WTC11 (cell line): ENCODE measurements around the gene TNPO3. TPM values are rescaled to one million over a fixed set of nuclear protein-coding genes. Genes with fewer than 3 reads are reported as not detected.

Source experiments
- ATAC-seq: fragments of 200-7000 bp; cut with Tn5 transposase; 2 replicates; pipeline ENCODE4 v1.10.0; 2021; ENCODE audit warnings: mild to moderate bottlenecking, moderate library complexity
- CTCF ChIA-PET: fragments of 300-600 bp; sonication (Branson Sonifier 250); formaldehyde crosslinking; loops from one replicate; lab custom pipeline; 2021; ENCODE audit warnings: antibody characterized with exemption; lab: Charles Lee
- POLR2A ChIA-PET: fragments of 350-600 bp; sonication (Branson Sonifier 250); formaldehyde crosslinking; loops from one replicate; lab custom pipeline; 2021; ENCODE audit warnings: antibody characterized with exemption; lab: Charles Lee
- DNase-seq: peaks from one replicate; pipeline ENCODE4 v3.0.0; 2021; ENCODE audit warnings: low spot score
- H3K27ac Mint-ChIP-seq: 2 replicates; pipeline ENCODE4 v1.8.0; 2021; ENCODE audit warnings: mixed read lengths
- H3K27me3 Mint-ChIP-seq: 2 replicates; pipeline ENCODE4 v1.8.0; 2021; ENCODE audit warnings: low read depth, mild to moderate bottlenecking, moderate library complexity, mixed read lengths
- H3K36me3 Mint-ChIP-seq: 2 replicates; pipeline ENCODE4 v1.8.0; 2021; ENCODE audit warnings: mixed read lengths
- H3K4me1 Mint-ChIP-seq: 2 replicates; pipeline ENCODE4 v1.8.0; 2022; ENCODE audit warnings: mixed read lengths
- H3K4me3 Mint-ChIP-seq: 2 replicates; pipeline ENCODE4 v1.8.0; 2021; ENCODE audit warnings: mild to moderate bottlenecking, moderate library complexity, mixed read lengths
- H3K9me3 Mint-ChIP-seq: 2 replicates; pipeline ENCODE4 v1.8.0; 2021; ENCODE audit warnings: mixed read lengths
- ELF4 ChIP-seq: sonication (generic); formaldehyde crosslinking; IDR thresholded peaks from 2 replicates; pipeline ENCODE4 v1.8.1; 2022; ENCODE audit warnings: low read depth, mild to moderate bottlenecking, moderate library complexity, missing genetic modification reagents
- ESRRA ChIP-seq: sonication (generic); formaldehyde crosslinking; IDR thresholded peaks from 2 replicates; pipeline ENCODE4 v1.8.1; 2022; ENCODE audit warnings: mild to moderate bottlenecking, missing genetic modification reagents, borderline replicate concordance
- GABPB1 ChIP-seq: sonication (generic); formaldehyde crosslinking; IDR thresholded peaks from 2 replicates; pipeline ENCODE4 v1.8.1; 2023; ENCODE audit warnings: mild to moderate bottlenecking, missing genetic modification reagents
- GRHL2 ChIP-seq: fragments of 250-450 bp; sonication (Bioruptor Pico); IDR thresholded peaks from 2 replicates; pipeline ENCODE4 v1.8.0; 2022; ENCODE audit warnings: mild to moderate bottlenecking, moderate library complexity; ENCODE audit not compliant: insufficient replicate concordance, severe bottlenecking
- KAT7 ChIP-seq: sonication (generic); formaldehyde crosslinking; IDR thresholded peaks from 2 replicates; pipeline ENCODE4 v1.8.1; 2023; ENCODE audit warnings: missing genetic modification reagents, mild to moderate bottlenecking, borderline replicate concordance
- MYBL2 ChIP-seq: sonication (generic); formaldehyde crosslinking; IDR thresholded peaks from 2 replicates; pipeline ENCODE4 v1.8.1; 2023; ENCODE audit warnings: mild to moderate bottlenecking, moderate library complexity, missing genetic modification reagents
- NFE2L1 ChIP-seq: sonication (generic); formaldehyde crosslinking; IDR thresholded peaks from 2 replicates; pipeline ENCODE4 v1.8.1; 2023; ENCODE audit warnings: missing genetic modification reagents
- NFYB ChIP-seq: sonication (generic); formaldehyde crosslinking; conservative IDR thresholded peaks from 2 replicates; pipeline ENCODE4 v1.8.0; 2022; ENCODE audit warnings: low read depth, missing genetic modification reagents
- SP1 ChIP-seq: sonication (generic); formaldehyde crosslinking; conservative IDR thresholded peaks from 2 replicates; pipeline ENCODE4 v1.8.1; 2022; ENCODE audit warnings: missing genetic modification reagents
- TP53 ChIP-seq: sonication (generic); formaldehyde crosslinking; IDR thresholded peaks from 2 replicates; pipeline ENCODE4 v1.8.1; 2023; ENCODE audit warnings: mild to moderate bottlenecking, missing genetic modification reagents
- ZNF121 ChIP-seq: sonication (generic); formaldehyde crosslinking; IDR thresholded peaks from 2 replicates; pipeline ENCODE4 v1.8.0; 2023; ENCODE audit warnings: missing genetic modification reagents
- ZNF317 ChIP-seq: sonication (generic); formaldehyde crosslinking; IDR thresholded peaks from 2 replicates; pipeline ENCODE4 v1.8.1; 2023; ENCODE audit warnings: low read depth, mild to moderate bottlenecking, moderate library complexity, missing genetic modification reagents, borderline replicate concordance
- ZNF416 ChIP-seq: fragments of 250-450 bp; sonication (Bioruptor Pico); IDR thresholded peaks from 2 replicates; pipeline ENCODE4 v1.9.0; 2021; ENCODE audit warnings: mild to moderate bottlenecking, inconsistent platforms
- total RNA-seq: library from RNA; stranded (reverse); gene quantifications from 3 replicates; pipeline ENCODE4 v1.2.3, GENCODE V29; 2021
- TF ChIP-seq, protein P1 (sequence below): fragments of 250-450 bp; sonication (Bioruptor Pico); IDR thresholded peaks from 2 replicates; pipeline ENCODE4 v1.9.0; 2021; ENCODE audit warnings: mild to moderate bottlenecking, borderline replicate concordance
- TF ChIP-seq, protein P2 (sequence below): fragments of 250-450 bp; sonication (Bioruptor Pico); IDR thresholded peaks from 2 replicates; pipeline ENCODE4 v1.9.0; 2021; ENCODE audit warnings: moderate library complexity, mild to moderate bottlenecking, inconsistent platforms, borderline replicate concordance
- TF ChIP-seq, protein P3 (sequence below): sonication (generic); formaldehyde crosslinking; IDR thresholded peaks from 2 replicates; pipeline ENCODE4 v1.8.1; 2023; ENCODE audit warnings: mild to moderate bottlenecking, missing genetic modification reagents, borderline replicate concordance
- TF ChIP-seq, protein P4 (sequence below): sonication (generic); formaldehyde crosslinking; IDR thresholded peaks from 2 replicates; pipeline ENCODE4 v1.8.0; 2023; ENCODE audit warnings: missing genetic modification reagents, mild to moderate bottlenecking, borderline replicate concordance
- TF ChIP-seq, protein P5 (sequence below): sonication (generic); formaldehyde crosslinking; IDR thresholded peaks from 2 replicates; pipeline ENCODE4 v1.8.1; 2023; ENCODE audit warnings: mild to moderate bottlenecking, moderate library complexity, missing genetic modification reagents
- TF ChIP-seq, protein P6 (sequence below): fragments of 250-450 bp; sonication (Bioruptor Pico); IDR thresholded peaks from 2 replicates; pipeline ENCODE4 v1.9.0; 2021; ENCODE audit warnings: mild to moderate bottlenecking

TNPO3 gene
- total RNA-seq, 1 experiment from 2014 or later: 91.7 TPM

DNA sequence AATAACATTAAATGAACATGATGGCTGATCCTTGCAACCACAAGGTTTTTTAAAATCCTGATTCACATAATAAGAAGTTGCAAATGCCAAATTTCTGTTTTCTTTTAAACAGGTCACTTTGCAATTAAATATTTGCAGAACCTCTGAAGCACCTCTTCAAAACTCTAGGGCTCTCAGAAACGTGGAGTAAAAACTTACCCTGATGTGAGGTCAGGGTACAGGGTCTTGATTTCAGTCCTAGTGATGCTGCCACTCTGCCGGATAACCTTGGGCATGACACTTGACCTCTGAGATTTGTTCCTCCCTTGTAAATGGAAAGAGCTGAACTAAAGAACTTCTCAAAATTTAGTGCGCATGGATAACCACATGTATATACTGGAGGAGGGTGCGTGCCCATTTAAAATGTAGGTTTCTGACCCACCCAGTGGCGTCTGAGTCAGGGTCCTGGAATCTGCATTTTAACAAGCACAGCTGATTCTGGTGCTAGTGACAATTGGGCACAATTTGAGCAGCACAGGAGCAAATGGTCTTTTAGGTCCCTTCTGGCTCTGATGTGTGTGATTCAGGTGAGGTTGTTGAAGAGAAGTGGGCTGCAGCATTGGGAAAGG is 35.5 kb upstream of the TNPO3 start:
- H3K27ac Mint-ChIP-seq: no peak overlapping the region
- no peak for DNase-seq
- no peaks in the 10 kb centered on the region for H3K36me3 Mint-ChIP-seq
- H3K27me3 Mint-ChIP-seq: no peaks in the 10 kb centered on the region
- peaks cover 8% of the 10 kb centered on the region for H3K4me1 Mint-ChIP-seq
- no peak overlapping the region for H3K4me3 Mint-ChIP-seq
- no peaks in the 10 kb centered on the region for H3K9me3 Mint-ChIP-seq
- ChIA-PET POLR2A (interaction anchor here (1.7 kb wide), 1 partner anchor 35 kb away, joined by 8 read pairs; the partner anchor contains the start of gene TNPO3), CTCF (interaction anchor here (0.6 to 3.0 kb wide), 40 partner anchors 12 to 285 kb away, joined by 3 to 49 read pairs (median 12); partner anchors contain the start of genes KCP, TNPO3 and TSPAN33)
- no peak for ATAC-seq
- no peak for TF ChIP-seq ZNF317 (CRISPR knock-in tag)
- TF ChIP-seq ELF4 (CRISPR knock-in tag): no peak
- TF ChIP-seq, protein P1, sequence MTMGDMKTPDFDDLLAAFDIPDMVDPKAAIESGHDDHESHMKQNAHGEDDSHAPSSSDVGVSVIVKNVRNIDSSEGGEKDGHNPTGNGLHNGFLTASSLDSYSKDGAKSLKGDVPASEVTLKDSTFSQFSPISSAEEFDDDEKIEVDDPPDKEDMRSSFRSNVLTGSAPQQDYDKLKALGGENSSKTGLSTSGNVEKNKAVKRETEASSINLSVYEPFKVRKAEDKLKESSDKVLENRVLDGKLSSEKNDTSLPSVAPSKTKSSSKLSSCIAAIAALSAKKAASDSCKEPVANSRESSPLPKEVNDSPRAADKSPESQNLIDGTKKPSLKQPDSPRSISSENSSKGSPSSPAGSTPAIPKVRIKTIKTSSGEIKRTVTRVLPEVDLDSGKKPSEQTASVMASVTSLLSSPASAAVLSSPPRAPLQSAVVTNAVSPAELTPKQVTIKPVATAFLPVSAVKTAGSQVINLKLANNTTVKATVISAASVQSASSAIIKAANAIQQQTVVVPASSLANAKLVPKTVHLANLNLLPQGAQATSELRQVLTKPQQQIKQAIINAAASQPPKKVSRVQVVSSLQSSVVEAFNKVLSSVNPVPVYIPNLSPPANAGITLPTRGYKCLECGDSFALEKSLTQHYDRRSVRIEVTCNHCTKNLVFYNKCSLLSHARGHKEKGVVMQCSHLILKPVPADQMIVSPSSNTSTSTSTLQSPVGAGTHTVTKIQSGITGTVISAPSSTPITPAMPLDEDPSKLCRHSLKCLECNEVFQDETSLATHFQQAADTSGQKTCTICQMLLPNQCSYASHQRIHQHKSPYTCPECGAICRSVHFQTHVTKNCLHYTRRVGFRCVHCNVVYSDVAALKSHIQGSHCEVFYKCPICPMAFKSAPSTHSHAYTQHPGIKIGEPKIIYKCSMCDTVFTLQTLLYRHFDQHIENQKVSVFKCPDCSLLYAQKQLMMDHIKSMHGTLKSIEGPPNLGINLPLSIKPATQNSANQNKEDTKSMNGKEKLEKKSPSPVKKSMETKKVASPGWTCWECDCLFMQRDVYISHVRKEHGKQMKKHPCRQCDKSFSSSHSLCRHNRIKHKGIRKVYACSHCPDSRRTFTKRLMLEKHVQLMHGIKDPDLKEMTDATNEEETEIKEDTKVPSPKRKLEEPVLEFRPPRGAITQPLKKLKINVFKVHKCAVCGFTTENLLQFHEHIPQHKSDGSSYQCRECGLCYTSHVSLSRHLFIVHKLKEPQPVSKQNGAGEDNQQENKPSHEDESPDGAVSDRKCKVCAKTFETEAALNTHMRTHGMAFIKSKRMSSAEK (CRISPR knock-in tag): no peak
- no peak for TF ChIP-seq MYBL2
- TF ChIP-seq SP1 (CRISPR knock-in tag): no peak
- TF ChIP-seq GABPB1 (CRISPR knock-in tag): no peak
- TF ChIP-seq, protein P2, sequence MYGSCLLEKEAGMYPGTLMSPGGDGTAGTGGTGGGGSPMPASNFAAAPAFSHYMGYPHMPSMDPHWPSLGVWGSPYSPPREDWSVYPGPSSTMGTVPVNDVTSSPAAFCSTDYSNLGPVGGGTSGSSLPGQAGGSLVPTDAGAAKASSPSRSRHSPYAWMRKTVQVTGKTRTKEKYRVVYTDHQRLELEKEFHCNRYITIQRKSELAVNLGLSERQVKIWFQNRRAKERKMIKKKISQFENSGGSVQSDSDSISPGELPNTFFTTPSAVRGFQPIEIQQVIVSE (CRISPR knock-in tag): no peak
- no peak for TF ChIP-seq TP53 (CRISPR knock-in tag)
- TF ChIP-seq, protein P3, sequence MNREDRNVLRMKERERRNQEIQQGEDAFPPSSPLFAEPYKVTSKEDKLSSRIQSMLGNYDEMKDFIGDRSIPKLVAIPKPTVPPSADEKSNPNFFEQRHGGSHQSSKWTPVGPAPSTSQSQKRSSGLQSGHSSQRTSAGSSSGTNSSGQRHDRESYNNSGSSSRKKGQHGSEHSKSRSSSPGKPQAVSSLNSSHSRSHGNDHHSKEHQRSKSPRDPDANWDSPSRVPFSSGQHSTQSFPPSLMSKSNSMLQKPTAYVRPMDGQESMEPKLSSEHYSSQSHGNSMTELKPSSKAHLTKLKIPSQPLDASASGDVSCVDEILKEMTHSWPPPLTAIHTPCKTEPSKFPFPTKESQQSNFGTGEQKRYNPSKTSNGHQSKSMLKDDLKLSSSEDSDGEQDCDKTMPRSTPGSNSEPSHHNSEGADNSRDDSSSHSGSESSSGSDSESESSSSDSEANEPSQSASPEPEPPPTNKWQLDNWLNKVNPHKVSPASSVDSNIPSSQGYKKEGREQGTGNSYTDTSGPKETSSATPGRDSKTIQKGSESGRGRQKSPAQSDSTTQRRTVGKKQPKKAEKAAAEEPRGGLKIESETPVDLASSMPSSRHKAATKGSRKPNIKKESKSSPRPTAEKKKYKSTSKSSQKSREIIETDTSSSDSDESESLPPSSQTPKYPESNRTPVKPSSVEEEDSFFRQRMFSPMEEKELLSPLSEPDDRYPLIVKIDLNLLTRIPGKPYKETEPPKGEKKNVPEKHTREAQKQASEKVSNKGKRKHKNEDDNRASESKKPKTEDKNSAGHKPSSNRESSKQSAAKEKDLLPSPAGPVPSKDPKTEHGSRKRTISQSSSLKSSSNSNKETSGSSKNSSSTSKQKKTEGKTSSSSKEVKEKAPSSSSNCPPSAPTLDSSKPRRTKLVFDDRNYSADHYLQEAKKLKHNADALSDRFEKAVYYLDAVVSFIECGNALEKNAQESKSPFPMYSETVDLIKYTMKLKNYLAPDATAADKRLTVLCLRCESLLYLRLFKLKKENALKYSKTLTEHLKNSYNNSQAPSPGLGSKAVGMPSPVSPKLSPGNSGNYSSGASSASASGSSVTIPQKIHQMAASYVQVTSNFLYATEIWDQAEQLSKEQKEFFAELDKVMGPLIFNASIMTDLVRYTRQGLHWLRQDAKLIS: no peak
- no peak for TF ChIP-seq ZNF416 (CRISPR knock-in tag)
- no peak for TF ChIP-seq NFE2L1
- no peak for TF ChIP-seq KAT7 (CRISPR knock-in tag)
- TF ChIP-seq GRHL2 (CRISPR knock-in tag): no peak
- TF ChIP-seq, protein P4, sequence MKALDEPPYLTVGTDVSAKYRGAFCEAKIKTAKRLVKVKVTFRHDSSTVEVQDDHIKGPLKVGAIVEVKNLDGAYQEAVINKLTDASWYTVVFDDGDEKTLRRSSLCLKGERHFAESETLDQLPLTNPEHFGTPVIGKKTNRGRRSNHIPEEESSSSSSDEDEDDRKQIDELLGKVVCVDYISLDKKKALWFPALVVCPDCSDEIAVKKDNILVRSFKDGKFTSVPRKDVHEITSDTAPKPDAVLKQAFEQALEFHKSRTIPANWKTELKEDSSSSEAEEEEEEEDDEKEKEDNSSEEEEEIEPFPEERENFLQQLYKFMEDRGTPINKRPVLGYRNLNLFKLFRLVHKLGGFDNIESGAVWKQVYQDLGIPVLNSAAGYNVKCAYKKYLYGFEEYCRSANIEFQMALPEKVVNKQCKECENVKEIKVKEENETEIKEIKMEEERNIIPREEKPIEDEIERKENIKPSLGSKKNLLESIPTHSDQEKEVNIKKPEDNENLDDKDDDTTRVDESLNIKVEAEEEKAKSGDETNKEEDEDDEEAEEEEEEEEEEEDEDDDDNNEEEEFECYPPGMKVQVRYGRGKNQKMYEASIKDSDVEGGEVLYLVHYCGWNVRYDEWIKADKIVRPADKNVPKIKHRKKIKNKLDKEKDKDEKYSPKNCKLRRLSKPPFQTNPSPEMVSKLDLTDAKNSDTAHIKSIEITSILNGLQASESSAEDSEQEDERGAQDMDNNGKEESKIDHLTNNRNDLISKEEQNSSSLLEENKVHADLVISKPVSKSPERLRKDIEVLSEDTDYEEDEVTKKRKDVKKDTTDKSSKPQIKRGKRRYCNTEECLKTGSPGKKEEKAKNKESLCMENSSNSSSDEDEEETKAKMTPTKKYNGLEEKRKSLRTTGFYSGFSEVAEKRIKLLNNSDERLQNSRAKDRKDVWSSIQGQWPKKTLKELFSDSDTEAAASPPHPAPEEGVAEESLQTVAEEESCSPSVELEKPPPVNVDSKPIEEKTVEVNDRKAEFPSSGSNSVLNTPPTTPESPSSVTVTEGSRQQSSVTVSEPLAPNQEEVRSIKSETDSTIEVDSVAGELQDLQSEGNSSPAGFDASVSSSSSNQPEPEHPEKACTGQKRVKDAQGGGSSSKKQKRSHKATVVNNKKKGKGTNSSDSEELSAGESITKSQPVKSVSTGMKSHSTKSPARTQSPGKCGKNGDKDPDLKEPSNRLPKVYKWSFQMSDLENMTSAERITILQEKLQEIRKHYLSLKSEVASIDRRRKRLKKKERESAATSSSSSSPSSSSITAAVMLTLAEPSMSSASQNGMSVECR (CRISPR knock-in tag): no peak
- TF ChIP-seq, protein P5, sequence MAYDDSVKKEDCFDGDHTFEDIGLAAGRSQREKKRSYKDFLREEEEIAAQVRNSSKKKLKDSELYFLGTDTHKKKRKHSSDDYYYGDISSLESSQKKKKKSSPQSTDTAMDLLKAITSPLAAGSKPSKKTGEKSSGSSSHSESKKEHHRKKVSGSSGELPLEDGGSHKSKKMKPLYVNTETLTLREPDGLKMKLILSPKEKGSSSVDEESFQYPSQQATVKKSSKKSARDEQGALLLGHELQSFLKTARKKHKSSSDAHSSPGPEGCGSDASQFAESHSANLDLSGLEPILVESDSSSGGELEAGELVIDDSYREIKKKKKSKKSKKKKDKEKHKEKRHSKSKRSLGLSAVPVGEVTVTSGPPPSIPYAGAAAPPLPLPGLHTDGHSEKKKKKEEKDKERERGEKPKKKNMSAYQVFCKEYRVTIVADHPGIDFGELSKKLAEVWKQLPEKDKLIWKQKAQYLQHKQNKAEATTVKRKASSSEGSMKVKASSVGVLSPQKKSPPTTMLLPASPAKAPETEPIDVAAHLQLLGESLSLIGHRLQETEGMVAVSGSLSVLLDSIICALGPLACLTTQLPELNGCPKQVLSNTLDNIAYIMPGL: no peak
- TF ChIP-seq, protein P6, sequence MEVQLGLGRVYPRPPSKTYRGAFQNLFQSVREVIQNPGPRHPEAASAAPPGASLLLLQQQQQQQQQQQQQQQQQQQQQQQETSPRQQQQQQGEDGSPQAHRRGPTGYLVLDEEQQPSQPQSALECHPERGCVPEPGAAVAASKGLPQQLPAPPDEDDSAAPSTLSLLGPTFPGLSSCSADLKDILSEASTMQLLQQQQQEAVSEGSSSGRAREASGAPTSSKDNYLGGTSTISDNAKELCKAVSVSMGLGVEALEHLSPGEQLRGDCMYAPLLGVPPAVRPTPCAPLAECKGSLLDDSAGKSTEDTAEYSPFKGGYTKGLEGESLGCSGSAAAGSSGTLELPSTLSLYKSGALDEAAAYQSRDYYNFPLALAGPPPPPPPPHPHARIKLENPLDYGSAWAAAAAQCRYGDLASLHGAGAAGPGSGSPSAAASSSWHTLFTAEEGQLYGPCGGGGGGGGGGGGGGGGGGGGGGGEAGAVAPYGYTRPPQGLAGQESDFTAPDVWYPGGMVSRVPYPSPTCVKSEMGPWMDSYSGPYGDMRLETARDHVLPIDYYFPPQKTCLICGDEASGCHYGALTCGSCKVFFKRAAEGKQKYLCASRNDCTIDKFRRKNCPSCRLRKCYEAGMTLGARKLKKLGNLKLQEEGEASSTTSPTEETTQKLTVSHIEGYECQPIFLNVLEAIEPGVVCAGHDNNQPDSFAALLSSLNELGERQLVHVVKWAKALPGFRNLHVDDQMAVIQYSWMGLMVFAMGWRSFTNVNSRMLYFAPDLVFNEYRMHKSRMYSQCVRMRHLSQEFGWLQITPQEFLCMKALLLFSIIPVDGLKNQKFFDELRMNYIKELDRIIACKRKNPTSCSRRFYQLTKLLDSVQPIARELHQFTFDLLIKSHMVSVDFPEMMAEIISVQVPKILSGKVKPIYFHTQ (CRISPR knock-in tag): no peak
- no peak for TF ChIP-seq ESRRA (CRISPR knock-in tag)
- no peak for TF ChIP-seq ZNF121 (CRISPR knock-in tag)
- no peak for TF ChIP-seq NFYB (CRISPR knock-in tag)
